Measurements from ENCODE around the gene NDUFC2. TPM values are rescaled to one million over a fixed set of nuclear protein-coding genes. Genes with fewer than 3 reads are reported as not detected.

Gene NDUFC2
- total and polyA plus RNA-seq, 2 of the 13 experiments (the other 11 are each of a cell fraction or from before 2014, with no cell fraction given) = 256 to 363 TPM

DNA sequence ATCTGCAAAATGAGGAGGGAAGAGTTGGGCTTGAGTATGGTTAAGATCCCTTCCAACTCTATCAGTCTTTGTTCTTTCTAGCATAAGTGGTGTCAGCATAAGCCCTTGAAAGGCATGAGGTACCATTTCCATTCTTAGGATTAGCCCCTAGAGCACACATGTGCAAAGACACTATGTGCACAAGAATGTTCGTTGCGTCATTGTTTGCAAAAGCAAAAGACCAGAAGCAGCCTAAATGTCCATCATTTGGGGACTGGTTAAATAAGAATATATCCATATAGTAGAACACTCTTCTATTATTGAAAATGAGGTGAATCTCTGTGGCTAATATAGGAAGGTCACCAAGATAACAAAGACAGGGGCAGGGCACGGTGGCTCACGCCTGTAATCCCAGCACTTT lies 46.6 kb downstream of the NDUFC2 start (continued):
- TF ChIP-seq, protein P1, sequence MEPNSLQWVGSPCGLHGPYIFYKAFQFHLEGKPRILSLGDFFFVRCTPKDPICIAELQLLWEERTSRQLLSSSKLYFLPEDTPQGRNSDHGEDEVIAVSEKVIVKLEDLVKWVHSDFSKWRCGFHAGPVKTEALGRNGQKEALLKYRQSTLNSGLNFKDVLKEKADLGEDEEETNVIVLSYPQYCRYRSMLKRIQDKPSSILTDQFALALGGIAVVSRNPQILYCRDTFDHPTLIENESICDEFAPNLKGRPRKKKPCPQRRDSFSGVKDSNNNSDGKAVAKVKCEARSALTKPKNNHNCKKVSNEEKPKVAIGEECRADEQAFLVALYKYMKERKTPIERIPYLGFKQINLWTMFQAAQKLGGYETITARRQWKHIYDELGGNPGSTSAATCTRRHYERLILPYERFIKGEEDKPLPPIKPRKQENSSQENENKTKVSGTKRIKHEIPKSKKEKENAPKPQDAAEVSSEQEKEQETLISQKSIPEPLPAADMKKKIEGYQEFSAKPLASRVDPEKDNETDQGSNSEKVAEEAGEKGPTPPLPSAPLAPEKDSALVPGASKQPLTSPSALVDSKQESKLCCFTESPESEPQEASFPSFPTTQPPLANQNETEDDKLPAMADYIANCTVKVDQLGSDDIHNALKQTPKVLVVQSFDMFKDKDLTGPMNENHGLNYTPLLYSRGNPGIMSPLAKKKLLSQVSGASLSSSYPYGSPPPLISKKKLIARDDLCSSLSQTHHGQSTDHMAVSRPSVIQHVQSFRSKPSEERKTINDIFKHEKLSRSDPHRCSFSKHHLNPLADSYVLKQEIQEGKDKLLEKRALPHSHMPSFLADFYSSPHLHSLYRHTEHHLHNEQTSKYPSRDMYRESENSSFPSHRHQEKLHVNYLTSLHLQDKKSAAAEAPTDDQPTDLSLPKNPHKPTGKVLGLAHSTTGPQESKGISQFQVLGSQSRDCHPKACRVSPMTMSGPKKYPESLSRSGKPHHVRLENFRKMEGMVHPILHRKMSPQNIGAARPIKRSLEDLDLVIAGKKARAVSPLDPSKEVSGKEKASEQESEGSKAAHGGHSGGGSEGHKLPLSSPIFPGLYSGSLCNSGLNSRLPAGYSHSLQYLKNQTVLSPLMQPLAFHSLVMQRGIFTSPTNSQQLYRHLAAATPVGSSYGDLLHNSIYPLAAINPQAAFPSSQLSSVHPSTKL (CRISPR knock-in tag; IDR thresholded peaks at IDR 0.05) = peak; percentile 49; the same call in 1 of the 2 replicates
- TF ChIP-seq CHD4 (IDR thresholded peaks at IDR 0.05; ENCODE audit: borderline replicate concordance, low read length) (no peak), MZF1 (CRISPR knock-in tag; IDR thresholded peaks at IDR 0.05; ENCODE audit: borderline replicate concordance) (peak; percentile 93; the same call in 1 of the 2 replicates), FOXA3 (CRISPR knock-in tag; IDR thresholded peaks at IDR 0.05) (peak; percentile 70), HMG20A (CRISPR knock-in tag; IDR thresholded peaks at IDR 0.05; ENCODE audit: borderline replicate concordance) (0 out of 2 replicates have a peak, but pooled peaks have one; percentile 42), ATF7 (IDR thresholded peaks at IDR 0.05) (peak; percentile 36; the same call in 1 of the 2 replicates), ATF7 (CRISPR knock-in tag; IDR thresholded peaks at IDR 0.05) (no peak), CCDC6 (CRISPR knock-in tag; IDR thresholded peaks at IDR 0.05) (no peak), RORA (CRISPR knock-in tag; IDR thresholded peaks at IDR 0.05) (no peak), ZNF44 (CRISPR knock-in tag; IDR thresholded peaks at IDR 0.05) (no peak), ZNF619 (CRISPR knock-in tag; IDR thresholded peaks at IDR 0.05) (no peak), FOXA1 (IDR thresholded peaks at IDR 0.05) (no peak), FOXA1 (CRISPR knock-in tag; IDR thresholded peaks at IDR 0.05) (peak; percentile 69), HIVEP1 (CRISPR knock-in tag; IDR thresholded peaks at IDR 0.05) (no peak), EP300 (IDR thresholded peaks at IDR 0.05; ENCODE audit: low read depth in 2 of 2, low read length in 2 of 2) (0 out of 4 replicates have a peak, but pooled peaks of 1 of the 2 experiments have one; percentile 22), EP300 (CRISPR knock-in tag; IDR thresholded peaks at IDR 0.05; ENCODE audit: borderline replicate concordance) (no peak)
- TF ChIP-seq, protein P2, sequence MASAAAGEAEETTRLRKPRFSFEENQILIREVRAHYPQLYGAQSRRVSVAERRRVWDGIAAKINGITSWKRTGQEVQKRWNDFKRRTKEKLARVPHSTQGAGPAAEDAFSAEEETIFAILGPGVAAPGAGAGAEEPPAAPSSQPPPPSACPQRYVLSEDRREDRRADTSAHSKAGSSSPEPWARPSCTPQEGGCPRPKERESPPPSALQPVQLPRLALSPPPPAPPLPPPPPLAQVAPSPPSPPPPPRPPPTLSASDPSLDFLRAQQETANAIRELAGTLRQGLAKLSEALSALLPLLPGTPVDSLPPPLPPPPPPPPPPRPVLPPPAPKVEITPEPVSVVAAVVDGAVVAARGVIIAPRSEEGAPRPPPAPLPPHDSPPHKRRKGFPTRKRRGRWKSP (CRISPR knock-in tag; IDR thresholded peaks at IDR 0.05) = no peak
- TF ChIP-seq, protein P3, sequence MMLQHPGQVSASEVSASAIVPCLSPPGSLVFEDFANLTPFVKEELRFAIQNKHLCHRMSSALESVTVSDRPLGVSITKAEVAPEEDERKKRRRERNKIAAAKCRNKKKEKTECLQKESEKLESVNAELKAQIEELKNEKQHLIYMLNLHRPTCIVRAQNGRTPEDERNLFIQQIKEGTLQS (CRISPR knock-in tag; IDR thresholded peaks at IDR 0.05) = peak; percentile 71; the same call in 1 of the 2 replicates
- TF ChIP-seq, protein P4, sequence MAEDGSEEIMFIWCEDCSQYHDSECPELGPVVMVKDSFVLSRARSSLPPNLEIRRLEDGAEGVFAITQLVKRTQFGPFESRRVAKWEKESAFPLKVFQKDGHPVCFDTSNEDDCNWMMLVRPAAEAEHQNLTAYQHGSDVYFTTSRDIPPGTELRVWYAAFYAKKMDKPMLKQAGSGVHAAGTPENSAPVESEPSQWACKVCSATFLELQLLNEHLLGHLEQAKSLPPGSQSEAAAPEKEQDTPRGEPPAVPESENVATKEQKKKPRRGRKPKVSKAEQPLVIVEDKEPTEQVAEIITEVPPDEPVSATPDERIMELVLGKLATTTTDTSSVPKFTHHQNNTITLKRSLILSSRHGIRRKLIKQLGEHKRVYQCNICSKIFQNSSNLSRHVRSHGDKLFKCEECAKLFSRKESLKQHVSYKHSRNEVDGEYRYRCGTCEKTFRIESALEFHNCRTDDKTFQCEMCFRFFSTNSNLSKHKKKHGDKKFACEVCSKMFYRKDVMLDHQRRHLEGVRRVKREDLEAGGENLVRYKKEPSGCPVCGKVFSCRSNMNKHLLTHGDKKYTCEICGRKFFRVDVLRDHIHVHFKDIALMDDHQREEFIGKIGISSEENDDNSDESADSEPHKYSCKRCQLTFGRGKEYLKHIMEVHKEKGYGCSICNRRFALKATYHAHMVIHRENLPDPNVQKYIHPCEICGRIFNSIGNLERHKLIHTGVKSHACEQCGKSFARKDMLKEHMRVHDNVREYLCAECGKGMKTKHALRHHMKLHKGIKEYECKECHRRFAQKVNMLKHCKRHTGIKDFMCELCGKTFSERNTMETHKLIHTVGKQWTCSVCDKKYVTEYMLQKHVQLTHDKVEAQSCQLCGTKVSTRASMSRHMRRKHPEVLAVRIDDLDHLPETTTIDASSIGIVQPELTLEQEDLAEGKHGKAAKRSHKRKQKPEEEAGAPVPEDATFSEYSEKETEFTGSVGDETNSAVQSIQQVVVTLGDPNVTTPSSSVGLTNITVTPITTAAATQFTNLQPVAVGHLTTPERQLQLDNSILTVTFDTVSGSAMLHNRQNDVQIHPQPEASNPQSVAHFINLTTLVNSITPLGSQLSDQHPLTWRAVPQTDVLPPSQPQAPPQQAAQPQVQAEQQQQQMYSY (CRISPR knock-in tag; IDR thresholded peaks at IDR 0.05) = no peak
- TF ChIP-seq, protein P5, sequence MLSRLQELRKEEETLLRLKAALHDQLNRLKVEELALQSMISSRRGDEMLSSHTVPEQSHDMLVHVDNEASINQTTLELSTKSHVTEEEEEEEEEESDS (CRISPR knock-in tag; IDR thresholded peaks at IDR 0.05; ENCODE audit: borderline replicate concordance) = no peak
- TF ChIP-seq, protein P6, sequence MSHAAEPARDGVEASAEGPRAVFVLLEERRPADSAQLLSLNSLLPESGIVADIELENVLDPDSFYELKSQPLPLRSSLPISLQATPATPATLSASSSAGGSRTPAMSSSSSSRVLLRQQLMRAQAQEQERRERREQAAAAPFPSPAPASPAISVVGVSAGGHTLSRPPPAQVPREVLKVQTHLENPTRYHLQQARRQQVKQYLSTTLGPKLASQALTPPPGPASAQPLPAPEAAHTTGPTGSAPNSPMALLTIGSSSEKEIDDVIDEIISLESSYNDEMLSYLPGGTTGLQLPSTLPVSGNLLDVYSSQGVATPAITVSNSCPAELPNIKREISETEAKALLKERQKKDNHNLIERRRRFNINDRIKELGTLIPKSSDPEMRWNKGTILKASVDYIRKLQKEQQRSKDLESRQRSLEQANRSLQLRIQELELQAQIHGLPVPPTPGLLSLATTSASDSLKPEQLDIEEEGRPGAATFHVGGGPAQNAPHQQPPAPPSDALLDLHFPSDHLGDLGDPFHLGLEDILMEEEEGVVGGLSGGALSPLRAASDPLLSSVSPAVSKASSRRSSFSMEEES (CRISPR knock-in tag; IDR thresholded peaks at IDR 0.05) = no peak
